Smooth muscle cell (in vitro differentiated cells): ENCODE data around the gene KLF16. TPM values are rescaled to one million over a fixed set of nuclear protein-coding genes. Genes with fewer than 3 reads are reported as not detected.
A peak's percentile ranks its signal among the peaks of the same experiment; 100 is the strongest.

Experiments used
- DNase-seq: peaks from one replicate; lab custom pipeline; 2025; ENCODE audit not compliant: unreplicated experiment; lab: John Stamatoyannopoulos, UW
- H2AFZ ChIP-seq: fragments of 200-600 bp; sonication (generic); 2 replicates; pipeline ENCODE4 v1.6.0; 2016; ENCODE audit warnings: antibody characterized with exemption, low read depth, mild to moderate bottlenecking
- H3F3A ChIP-seq: fragments of 200-600 bp; sonication (generic); 2 replicates; pipeline ENCODE4 v1.6.0; 2017; ENCODE audit warnings: antibody characterized with exemption, low read depth
- H3K27ac ChIP-seq: fragments of 200-600 bp; sonication (generic); 2 replicates; pipeline ENCODE4 v1.5.1; 2016; ENCODE audit warnings: low read depth, mild to moderate bottlenecking
- H3K27me3 ChIP-seq: fragments of 200-600 bp; sonication (generic); 2 replicates; pipeline ENCODE4 v1.6.1; 2016; ENCODE audit warnings: low read depth, mild to moderate bottlenecking
- H3K36me3 ChIP-seq: fragments of 200-600 bp; sonication (generic); 2 replicates; pipeline ENCODE4 v1.5.1; 2016; ENCODE audit warnings: low read depth
- H3K4me1 ChIP-seq: fragments of 200-600 bp; sonication (generic); 2 replicates; pipeline ENCODE4 v1.5.1; 2016; ENCODE audit warnings: low read depth
- H3K4me2 ChIP-seq: fragments of 200-600 bp; sonication (generic); 2 replicates; pipeline ENCODE4 v1.6.0; 2016; ENCODE audit warnings: mild to moderate bottlenecking
- H3K4me3 ChIP-seq: fragments of 200-600 bp; sonication (generic); 2 replicates; pipeline ENCODE4 v1.5.1; 2016; ENCODE audit warnings: mild to moderate bottlenecking
- H3K79me2 ChIP-seq: fragments of 200-600 bp; sonication (generic); 2 replicates; pipeline ENCODE4 v1.6.0; 2016; ENCODE audit warnings: low read depth, mild to moderate bottlenecking
- H3K9ac ChIP-seq: fragments of 200-600 bp; sonication (generic); 2 replicates; pipeline ENCODE4 v1.6.0; 2016; ENCODE audit warnings: low read depth
- H3K9me3 ChIP-seq: fragments of 200-600 bp; sonication (generic); replicated peaks from 2 replicates; pipeline ENCODE4 v1.5.1; 2016; ENCODE audit warnings: low read depth
- H4K20me1 ChIP-seq: fragments of 200-600 bp; sonication (generic); 2 replicates; pipeline ENCODE4 v1.6.0; 2016; ENCODE audit warnings: low read depth
- WGBS: methylation state at CpG from one replicate; pipeline ENCODE4 v1.1.7; 2016; ENCODE audit warnings: low lambda C conversion rate; 5-methylcytosine and 5-hydroxymethylcytosine counted together
- polyA plus RNA-seq: library from polyadenylated mRNA; unstranded; fragments of >200 nt; fragmentation: Nextera tagmentation; extraction: Ambion mirVana; gene quantifications from 2 replicates; pipeline ENCODE4 v1.2.1, GENCODE V29; 2016
- total RNA-seq: library from RNA; depleted of rRNA; stranded (reverse); fragments of >200 nt; gene quantifications from 2 replicates; pipeline ENCODE4 v1.2.3, GENCODE V29; 2014
- TF ChIP-seq, protein P1 (sequence below): fragments of 200-600 bp; sonication (generic); IDR thresholded peaks from 2 replicates; pipeline ENCODE4 v1.5.1; 2017; ENCODE audit warnings: borderline replicate concordance, mild to moderate bottlenecking, antibody characterized with exemption; ENCODE audit not compliant: insufficient read depth, poor library complexity, severe bottlenecking

KLF16 gene
- total and polyA plus RNA-seq, 2 experiments from 2014 or later, result 5.8 to 15.4 TPM

DNA sequence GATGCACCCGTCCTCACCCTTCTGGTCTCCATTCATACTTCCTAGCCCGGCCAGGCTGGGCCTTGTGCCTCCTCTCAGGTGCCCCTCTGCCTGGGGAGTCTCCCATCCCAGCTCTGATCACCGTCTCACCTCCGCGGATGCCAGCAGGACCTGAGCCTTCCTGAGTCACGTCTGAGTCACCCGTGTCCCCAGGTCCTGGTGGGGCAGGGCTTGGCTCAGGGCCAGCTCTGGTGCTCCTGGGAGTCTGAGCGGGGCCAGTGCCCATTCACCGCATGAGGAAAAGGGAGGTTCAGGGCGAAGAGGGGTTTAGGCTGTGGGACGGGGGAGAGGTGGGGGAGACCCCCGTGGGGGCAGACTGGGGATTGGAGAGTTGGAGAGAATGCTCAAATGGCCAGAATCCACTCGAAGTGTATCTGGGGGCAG, 51.9 kb downstream of the KLF16 start:
- 42% methylated on average over 13 of the region's 13 CpGs for WGBS
- TF ChIP-seq, protein P1, sequence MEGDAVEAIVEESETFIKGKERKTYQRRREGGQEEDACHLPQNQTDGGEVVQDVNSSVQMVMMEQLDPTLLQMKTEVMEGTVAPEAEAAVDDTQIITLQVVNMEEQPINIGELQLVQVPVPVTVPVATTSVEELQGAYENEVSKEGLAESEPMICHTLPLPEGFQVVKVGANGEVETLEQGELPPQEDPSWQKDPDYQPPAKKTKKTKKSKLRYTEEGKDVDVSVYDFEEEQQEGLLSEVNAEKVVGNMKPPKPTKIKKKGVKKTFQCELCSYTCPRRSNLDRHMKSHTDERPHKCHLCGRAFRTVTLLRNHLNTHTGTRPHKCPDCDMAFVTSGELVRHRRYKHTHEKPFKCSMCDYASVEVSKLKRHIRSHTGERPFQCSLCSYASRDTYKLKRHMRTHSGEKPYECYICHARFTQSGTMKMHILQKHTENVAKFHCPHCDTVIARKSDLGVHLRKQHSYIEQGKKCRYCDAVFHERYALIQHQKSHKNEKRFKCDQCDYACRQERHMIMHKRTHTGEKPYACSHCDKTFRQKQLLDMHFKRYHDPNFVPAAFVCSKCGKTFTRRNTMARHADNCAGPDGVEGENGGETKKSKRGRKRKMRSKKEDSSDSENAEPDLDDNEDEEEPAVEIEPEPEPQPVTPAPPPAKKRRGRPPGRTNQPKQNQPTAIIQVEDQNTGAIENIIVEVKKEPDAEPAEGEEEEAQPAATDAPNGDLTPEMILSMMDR, result no peak
- Histone ChIP-seq H3K79me2 (no peaks in the 10 kb centered on the region), H3K27me3 (no peaks in the 10 kb centered on the region), H3K4me3 (peak overlapping the region; percentile 67), H3K9me3 (no peaks in the 10 kb centered on the region), H3F3A (no peaks in the 10 kb centered on the region), H2AFZ (no peak overlapping the region), H3K9ac (no peak overlapping the region), H3K4me1 (peaks cover 7% of the 10 kb centered on the region), H4K20me1 (no peaks in the 10 kb centered on the region), H3K27ac (no peak overlapping the region), H3K36me3 (no peaks in the 10 kb centered on the region), H3K4me2 (peak overlapping the region; percentile 85)
- peak; percentile 20 for DNase-seq

DNA sequence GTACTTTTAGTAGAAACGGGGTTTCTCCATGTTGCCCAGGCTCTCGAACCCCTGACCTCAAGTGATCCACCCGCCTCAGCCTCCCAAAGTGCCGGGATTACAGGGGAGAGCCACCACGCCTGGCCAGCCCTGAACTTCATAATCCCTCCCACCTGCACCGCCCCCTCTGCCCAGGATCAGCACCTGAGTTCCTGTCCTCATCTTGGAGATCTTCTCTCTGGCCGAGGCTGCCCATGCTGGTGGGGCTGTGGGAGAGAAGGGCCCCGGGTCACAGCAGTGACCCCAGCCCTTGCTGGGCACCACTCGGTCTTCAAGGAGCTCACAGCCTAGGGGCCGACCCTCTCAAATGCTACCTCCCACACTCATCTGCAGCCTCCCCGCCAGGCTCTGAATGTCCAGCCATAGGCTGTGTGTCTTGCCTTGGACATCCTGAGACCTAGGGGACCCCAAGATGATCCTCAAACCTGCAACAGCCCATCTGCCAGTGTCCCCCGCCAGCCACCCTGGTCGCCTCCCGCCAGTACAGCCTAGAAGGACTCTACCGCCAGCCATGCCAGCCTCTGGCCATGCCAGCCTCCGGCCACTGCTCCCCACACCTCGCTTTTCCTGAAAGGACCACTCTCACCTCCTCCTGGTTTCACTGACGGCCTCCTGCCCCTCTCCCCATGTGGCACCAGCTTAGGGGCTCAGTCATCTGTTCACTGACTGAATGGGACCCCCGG, 52.8 kb downstream of the KLF16 start:
- Histone ChIP-seq H3K9ac (no peak overlapping the region), H3K4me2 (no peak overlapping the region), H3K4me1 (peaks cover 7% of the 10 kb centered on the region), H4K20me1 (no peaks in the 10 kb centered on the region), H3K36me3 (no peaks in the 10 kb centered on the region), H2AFZ (no peak overlapping the region), H3F3A (no peaks in the 10 kb centered on the region), H3K79me2 (no peaks in the 10 kb centered on the region), H3K9me3 (no peaks in the 10 kb centered on the region), H3K27me3 (no peaks in the 10 kb centered on the region), H3K4me3 (no peak overlapping the region), H3K27ac (no peak overlapping the region)
- 93% methylated on average over 19 of the region's 19 CpGs for WGBS
- TF ChIP-seq, protein P1, result no peak
- DNase-seq, result no peak

DNA sequence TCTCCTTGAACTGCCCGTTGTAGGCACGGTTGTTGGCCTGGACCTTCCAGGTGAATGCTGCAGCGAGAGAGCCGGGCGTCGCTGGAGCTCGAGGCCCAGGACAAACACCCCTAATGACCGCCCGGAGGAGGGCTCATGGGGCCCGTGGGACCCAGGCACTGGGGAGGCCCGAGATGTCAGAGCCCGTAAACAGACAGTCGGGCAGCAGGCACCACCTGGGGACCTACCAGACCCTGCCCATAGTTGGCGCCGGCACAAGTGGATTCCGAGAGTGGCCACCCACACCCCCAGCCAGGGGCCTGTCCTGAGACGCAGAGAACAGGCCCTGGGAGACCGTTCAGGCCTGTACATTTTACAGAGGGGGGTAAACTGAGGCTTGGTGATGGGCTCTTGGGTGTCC, 53.7 kb downstream of the KLF16 start:
- Histone ChIP-seq H4K20me1 (no peaks in the 10 kb centered on the region), H3K27me3 (no peaks in the 10 kb centered on the region), H3K36me3 (no peaks in the 10 kb centered on the region), H3K9ac (no peak overlapping the region), H3K27ac (no peak overlapping the region), H3K4me1 (peaks cover 7% of the 10 kb centered on the region), H3K79me2 (no peaks in the 10 kb centered on the region), H3K4me3 (no peak overlapping the region), H3F3A (no peaks in the 10 kb centered on the region), H2AFZ (no peak overlapping the region), H3K9me3 (no peaks in the 10 kb centered on the region), H3K4me2 (no peak overlapping the region)
- WGBS, result 89% methylated on average over 18 of the region's 18 CpGs
- TF ChIP-seq, protein P1, result no peak
- no peak for DNase-seq

DNA sequence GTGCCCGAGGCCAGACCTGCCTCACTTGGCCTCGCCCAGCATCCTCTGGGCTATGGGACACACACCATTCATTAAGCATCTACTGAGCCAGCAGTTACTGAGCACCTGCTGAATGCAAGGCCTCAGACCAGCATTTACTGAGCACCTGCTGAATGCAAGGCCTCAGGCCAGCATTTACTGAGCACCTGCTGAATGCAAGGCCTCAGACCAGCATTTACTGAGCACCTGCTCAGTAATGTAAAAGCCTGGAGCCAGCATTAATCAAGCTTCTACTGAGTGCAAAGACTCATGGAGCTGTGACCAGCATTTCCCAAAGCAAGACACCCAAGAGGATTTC, 55.0 kb downstream of the KLF16 start:
- Histone ChIP-seq H3K27ac (no peak overlapping the region), H3K9me3 (no peaks in the 10 kb centered on the region), H3K79me2 (no peaks in the 10 kb centered on the region), H3K9ac (no peak overlapping the region), H3K4me1 (peaks cover 7% of the 10 kb centered on the region), H3K36me3 (no peaks in the 10 kb centered on the region), H3K4me2 (no peak overlapping the region), H3K4me3 (no peak overlapping the region), H4K20me1 (no peaks in the 10 kb centered on the region), H2AFZ (no peak overlapping the region), H3K27me3 (no peaks in the 10 kb centered on the region), H3F3A (no peaks in the 10 kb centered on the region)
- 100% methylated on average over 2 of the region's 2 CpGs for WGBS
- DNase-seq, result no peak
- TF ChIP-seq, protein P1, result no peak
